ENCODE results near the gene DHRS9.
A peak's percentile ranks its signal among the peaks of the same experiment; 100 is the strongest.
"Not testable (repeated sequence)": the region's sequence is repeated elsewhere in the genome, so short reads cannot be mapped to it uniquely, and the experiment has no call there.

DHRS9 gene

GRCh38 chr2:169136428-169136827 lies 67.1 kb downstream of the DHRS9 start:
- not testable (repeated sequence) for DNase-seq

DNA sequence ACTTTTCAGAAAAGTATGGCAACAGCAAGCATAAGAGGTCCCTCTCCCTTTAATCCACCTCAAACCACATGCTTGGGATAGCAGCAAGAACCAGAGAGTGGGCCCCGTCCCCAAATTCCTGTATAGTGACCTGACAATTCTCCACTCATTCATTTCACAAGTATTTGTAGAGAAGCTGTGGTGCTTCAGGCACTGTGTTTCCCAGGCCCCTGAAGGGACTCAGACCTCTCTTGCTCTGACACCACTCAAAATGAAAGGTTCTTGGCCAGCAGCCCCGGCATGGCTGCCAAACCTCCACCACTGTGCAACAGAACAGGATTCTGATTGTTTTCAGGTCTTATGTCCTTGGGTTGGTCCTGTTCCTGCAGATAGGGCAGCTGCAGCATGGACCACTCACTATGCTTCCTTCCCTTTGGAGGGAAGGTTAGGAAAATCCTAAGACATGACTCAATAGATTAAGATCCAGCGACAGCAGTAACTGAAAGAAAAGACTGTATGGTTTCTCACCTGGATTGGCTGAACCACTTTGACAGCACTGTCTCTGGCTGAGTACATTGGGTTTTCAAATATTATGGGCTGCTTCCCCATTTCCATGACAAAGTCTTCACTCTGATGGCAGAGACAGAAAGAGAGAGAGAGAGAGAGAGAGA lies 67.6 kb downstream of the DHRS9 start:
- DNase-seq: no peak

GRCh38 chr2:169137924-169138323 lies 68.6 kb downstream of the DHRS9 start:
- DNase-seq: no peak

- no peak for DNase-seq
These were observed 69.8 kb downstream of the DHRS9 start for GRCh38 chr2:169139145-169139544.

DNA sequence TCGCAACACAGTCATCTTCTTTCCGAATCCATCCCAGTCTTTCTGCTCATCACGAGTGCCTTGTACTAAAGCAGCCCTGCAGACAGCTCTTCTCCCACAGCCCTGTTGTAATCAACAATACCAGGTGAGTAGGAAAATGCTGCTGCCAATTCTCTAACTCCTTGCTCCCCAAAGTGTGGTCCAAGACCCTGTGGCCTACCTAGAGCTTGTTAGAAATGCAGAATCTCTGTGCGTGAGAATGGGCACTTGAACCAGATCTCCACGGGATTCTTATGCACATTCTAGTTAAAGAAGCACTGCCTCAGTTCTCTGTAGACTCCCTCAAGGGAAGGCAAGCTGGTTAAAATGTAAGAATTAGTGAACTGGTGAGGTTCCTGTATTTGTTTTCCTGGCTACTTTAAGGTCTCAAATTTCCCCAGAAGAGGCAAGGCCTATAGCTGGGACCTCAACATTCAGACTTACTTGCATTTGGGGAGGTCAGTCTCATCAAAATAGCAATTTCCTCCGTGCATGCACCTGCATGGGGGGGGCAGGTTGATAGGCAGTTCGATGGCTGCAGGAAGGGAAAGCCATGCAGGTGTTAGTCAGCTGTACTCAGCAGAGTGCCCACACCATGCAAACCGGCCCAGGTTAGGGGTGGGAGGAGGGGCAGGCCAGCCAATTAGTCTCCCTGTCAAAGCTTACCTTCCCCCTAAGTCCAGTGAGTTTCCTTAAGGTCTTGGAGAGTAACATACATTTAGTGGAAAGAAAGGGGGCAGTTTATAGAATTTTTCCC lies 70.8 kb downstream of the DHRS9 start:
- no peak for DNase-seq

GRCh38 chr2:169141713-169142352 lies 72.5 kb downstream of the DHRS9 start:
- DNase-seq: peak in 1 of 2 donors; percentile 1

DNA sequence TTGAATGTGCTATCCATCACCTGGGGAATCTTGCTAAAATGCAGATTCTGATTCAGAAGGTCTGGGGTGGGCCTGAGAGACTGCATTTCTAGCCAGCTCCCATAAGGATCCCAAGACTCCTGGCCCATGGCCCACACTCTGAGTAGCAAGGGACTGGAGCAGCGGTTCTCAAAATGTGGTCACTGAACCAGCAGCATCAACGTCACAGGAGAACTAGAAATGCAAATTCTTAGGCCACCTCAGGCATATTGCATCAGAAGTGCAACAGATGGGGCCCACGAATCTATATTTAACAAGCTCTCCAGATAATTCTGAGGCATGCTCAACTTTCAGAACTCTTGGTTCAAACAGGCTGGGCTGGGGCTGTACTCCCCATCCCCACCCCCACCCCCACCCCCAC lies 74.6 kb downstream of the DHRS9 start:
- no peak for DNase-seq

Data from hippocampal formation (tissue), 2 donors.